ENCODE measurements around the gene POLR3B.

Gene POLR3B

DNA sequence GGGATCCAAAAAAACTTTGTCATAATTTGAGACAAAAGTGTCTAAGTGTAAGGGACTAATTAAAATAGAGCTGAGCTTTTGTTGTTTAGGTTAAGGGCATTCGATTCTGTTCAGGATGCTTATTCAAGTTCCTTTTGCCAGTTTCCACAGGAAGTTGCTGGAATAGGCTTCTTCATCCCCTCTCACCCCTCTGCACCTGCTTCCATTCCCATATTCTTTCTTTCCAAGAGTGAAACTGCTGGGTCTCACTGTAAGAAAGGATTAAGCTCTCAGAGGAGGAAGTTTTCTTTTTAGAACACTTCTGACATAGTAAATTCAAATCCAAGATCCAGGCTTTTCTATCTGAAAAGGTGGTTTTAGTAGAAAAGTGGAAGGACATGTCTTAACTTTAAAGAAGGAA lies 61.4 kb downstream of the POLR3B start:
- H3K9me3 Mint-ChIP-seq = no peaks in the 10 kb centered on the region
- no peaks in the 10 kb centered on the region for H3K27me3 Mint-ChIP-seq
- H3K36me3 Mint-ChIP-seq = peaks cover 63% of the 10 kb centered on the region
- no peak for ATAC-seq
- H3K27ac Mint-ChIP-seq = no peak overlapping the region
- no peaks in the 10 kb centered on the region for H3K4me1 Mint-ChIP-seq
- H3K4me3 Mint-ChIP-seq = no peak overlapping the region

DNA sequence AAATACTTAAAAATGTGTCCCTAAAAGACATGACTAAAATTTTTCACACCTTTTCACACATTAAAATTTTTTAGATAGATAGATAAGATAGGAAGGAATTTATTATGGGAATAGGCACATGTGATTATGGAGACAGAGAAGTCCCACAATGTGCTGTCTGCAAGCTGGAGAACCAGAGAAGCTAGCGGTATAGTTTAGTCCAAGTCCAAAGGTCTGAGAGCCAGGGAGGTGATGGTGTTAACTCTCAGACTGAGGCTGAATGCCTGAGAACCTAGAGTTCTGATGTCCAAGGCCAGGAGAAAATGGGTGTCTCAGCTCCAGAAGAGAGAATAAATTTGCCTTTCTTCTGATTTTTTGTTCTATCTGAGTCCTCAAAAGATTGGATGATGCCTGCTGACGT lies 65.7 kb downstream of the POLR3B start:
- no peak for ATAC-seq
- Mint-ChIP-seq H3K4me1 (no peaks in the 10 kb centered on the region), H3K4me3 (no peak overlapping the region), H3K27ac (no peak overlapping the region), H3K36me3 (peaks cover 38% of the 10 kb centered on the region), H3K9me3 (no peaks in the 10 kb centered on the region), H3K27me3 (no peaks in the 10 kb centered on the region)

DNA sequence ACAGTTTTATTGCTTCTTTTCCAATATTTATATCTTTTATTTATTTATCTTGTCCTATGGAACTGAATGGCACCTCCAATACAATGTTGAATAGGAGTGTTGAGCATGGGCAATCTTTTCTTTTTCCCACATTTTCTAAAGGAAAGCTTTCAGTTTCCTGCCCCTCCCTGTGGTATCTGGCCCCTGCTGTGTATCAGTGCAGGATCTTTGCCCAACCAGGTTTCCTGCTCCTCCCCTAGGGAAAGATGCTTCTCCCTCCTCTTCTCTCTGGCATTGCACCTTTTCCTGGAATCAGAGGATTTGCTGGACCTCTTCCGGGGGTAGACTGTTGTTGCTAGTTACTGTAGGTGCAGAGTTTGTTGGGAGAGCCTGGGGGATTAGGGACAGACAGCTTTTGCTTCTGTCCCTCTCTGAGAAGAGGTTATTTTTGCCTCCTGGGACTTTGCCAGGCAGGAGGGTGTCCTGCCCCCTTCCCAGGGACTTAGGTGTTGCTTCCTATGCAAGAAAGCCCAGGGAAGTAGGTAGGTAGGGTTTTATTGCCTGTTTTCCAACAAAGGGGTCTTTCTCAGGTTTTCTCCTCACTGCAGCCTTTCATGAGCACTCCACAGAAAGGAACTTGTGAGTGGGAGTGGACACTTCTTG lies 67.6 kb downstream of the POLR3B start:
- Mint-ChIP-seq H3K27me3 (no peaks in the 10 kb centered on the region), H3K4me1 (no peaks in the 10 kb centered on the region), H3K4me3 (no peak overlapping the region), H3K27ac (no peak overlapping the region), H3K9me3 (no peaks in the 10 kb centered on the region), H3K36me3 (peaks cover 42% of the 10 kb centered on the region)
- no peak for ATAC-seq

DNA sequence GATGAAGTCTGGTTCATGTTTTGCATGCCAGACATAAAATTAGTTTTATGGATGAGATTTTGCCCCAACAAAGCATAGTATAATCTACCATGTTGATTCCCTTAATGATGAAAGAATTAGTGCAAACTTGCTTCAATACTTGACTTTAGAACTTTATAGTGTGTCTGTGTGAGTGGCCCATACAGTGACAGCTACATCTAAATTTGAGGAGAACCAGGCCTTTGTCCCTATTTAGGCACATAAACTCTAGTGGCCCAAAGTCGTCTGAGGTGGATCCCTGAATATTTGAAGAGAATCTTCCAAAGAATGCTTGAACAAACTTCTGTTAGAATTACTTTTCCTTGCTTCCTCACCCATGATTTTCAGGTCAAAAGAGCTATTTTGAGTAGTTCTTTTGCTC lies 70.4 kb downstream of the POLR3B start:
- H3K27ac Mint-ChIP-seq = no peak overlapping the region
- peaks cover 39% of the 10 kb centered on the region for H3K36me3 Mint-ChIP-seq
- ATAC-seq = no peak
- no peaks in the 10 kb centered on the region for H3K27me3 Mint-ChIP-seq
- no peaks in the 10 kb centered on the region for H3K4me1 Mint-ChIP-seq
- no peak overlapping the region for H3K4me3 Mint-ChIP-seq
- H3K9me3 Mint-ChIP-seq = no peaks in the 10 kb centered on the region

DNA sequence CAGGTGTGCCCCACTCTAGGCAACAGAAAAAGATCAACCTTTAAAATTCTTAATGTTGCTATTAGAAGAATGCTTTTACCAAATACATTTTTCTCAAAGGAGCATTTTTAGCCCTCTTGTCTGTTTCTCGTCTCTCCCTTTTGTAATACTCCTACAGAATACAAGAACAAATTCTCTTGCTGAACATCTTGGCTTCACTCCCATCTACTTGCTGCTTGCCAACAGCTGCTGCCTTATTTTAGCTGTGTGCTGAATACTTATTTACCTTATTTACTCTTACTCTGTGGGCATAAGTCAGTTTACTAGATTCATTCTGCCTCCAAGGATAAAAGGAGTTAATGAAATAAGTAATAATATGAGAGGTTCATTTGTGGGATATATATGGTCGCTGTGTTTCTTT lies 70.8 kb downstream of the POLR3B start:
- ATAC-seq = no peak
- Mint-ChIP-seq H3K4me3 (no peak overlapping the region), H3K9me3 (no peaks in the 10 kb centered on the region), H3K36me3 (peaks cover 40% of the 10 kb centered on the region), H3K27ac (no peak overlapping the region), H3K27me3 (no peaks in the 10 kb centered on the region), H3K4me1 (no peaks in the 10 kb centered on the region)

DNA sequence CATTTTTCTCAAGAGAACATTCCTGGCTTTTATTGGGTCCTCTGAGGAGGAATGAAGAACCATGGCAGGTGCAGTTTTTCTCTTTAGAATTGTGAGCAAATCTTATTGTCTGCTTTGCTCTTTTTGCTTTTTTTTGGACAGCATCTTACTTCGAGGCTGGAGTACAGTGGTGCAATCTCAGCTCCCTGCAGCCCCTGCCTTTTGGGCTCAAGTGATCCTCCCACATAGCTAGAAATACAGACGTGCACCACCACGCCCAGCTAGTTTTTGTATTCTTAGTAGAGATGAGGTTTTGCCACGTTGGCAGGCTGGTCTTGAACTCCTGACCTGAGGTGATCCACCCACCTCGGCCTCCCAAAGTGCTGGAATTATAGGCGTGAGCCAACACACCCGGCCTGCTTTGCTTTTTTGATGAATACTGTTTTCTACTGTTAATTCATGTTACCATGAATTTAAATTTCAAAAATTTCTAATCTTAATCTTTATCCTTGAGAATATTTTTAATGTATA lies 71.5 kb downstream of the POLR3B start:
- Mint-ChIP-seq H3K4me1 (no peaks in the 10 kb centered on the region), H3K27me3 (no peaks in the 10 kb centered on the region), H3K36me3 (peaks cover 42% of the 10 kb centered on the region), H3K9me3 (no peaks in the 10 kb centered on the region), H3K4me3 (no peak overlapping the region), H3K27ac (no peak overlapping the region)
- ATAC-seq = no peak

DNA sequence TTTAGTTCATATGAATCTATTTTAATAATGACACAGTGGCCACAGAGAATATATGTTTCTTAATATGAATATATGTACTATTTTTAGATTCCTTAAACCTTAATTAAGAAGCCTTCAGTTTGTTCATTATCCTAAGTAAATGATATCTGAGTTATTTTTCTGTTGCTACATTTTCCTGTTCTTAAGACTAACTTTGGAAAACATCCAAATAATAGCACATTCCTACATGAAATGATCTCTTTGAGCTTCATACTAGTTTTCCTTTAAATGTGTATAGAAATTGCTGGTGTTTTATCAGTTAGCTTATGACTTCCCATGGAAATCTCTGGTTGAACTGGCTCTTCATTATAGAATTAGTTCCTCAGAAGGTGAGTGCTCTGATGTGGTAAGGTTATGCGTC lies 72.1 kb downstream of the POLR3B start:
- Mint-ChIP-seq H3K4me3 (no peak overlapping the region), H3K9me3 (no peaks in the 10 kb centered on the region), H3K27me3 (no peaks in the 10 kb centered on the region), H3K36me3 (peaks cover 47% of the 10 kb centered on the region), H3K27ac (no peak overlapping the region), H3K4me1 (no peaks in the 10 kb centered on the region)
- no peak for ATAC-seq

DNA sequence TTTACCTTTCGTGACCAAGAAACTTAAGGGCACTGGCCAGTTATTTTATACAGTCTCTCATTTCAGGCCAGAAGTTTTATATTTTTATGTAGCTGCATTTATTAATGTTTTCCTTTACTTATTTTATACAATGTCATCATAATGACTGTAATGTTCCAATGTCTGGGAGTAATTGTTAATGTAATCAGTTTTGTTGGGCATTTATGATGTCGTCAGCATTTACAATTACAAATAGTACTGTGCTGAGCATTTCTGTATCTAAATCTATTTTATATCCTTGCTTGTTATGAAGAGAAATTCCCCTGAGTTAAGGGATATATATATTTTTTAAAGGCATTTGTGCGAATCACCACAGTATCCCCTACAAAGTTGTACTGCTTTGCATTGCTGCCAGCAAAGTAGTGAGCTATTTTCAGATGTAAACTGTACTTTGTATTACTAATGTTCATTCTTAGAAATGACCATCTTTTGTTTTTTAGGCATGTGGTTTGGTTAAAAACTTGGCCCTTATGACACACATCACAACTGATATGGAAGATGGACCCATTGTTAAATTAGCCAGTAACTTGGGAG lies 74.4 kb downstream of the POLR3B start:
- Mint-ChIP-seq H3K27ac (no peak overlapping the region), H3K4me1 (no peaks in the 10 kb centered on the region), H3K9me3 (no peaks in the 10 kb centered on the region), H3K27me3 (no peaks in the 10 kb centered on the region), H3K36me3 (peaks cover 65% of the 10 kb centered on the region), H3K4me3 (no peak overlapping the region)
- ATAC-seq = no peak

DNA sequence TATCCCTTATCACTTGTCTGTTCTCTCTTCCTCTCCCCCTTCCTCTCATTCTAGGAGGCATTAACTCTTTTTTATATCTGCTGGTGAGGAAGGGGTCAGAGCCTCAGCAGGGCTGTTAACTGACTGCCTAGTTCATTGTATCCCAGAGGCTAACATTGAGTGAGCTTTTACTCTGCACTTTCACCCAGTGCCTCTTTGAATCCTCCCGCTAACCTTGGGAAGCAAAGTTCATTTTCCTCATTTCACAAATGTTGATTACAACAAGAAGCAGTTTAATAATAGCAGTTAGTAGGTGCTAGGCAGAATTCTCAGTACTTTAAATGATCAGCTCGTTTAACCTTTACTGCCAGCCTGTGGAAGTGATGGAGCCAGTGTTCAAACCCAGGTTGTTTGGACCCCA lies 75.5 kb downstream of the POLR3B start:
- Mint-ChIP-seq H3K27ac (no peak overlapping the region), H3K4me3 (no peak overlapping the region), H3K4me1 (no peaks in the 10 kb centered on the region), H3K36me3 (peaks cover 74% of the 10 kb centered on the region), H3K9me3 (peaks cover 3% of the 10 kb centered on the region), H3K27me3 (no peaks in the 10 kb centered on the region)
- no peak for ATAC-seq

DNA sequence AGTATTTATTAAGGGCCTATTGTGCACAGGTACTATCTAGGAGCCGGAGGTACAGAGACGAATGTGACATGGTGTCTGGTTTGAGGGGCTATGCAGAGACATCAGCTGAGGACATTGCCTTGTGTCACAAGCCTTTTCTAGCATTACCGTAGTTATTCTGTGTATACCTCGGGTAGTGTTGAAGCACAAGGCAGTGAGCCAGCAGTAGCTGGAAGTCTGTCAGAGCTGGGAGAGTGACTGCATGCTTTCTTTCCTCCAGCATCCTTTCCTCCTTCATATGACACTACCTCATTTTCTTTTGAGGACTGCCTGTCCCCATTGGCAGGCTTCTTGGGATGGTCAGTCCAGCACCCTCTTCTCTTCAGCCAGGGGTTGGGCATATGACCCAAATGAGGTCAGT lies 77.0 kb downstream of the POLR3B start:
- H3K27ac Mint-ChIP-seq = no peak overlapping the region
- ATAC-seq = no peak
- H3K36me3 Mint-ChIP-seq = peaks cover 69% of the 10 kb centered on the region
- no peak overlapping the region for H3K4me3 Mint-ChIP-seq
- H3K4me1 Mint-ChIP-seq = no peaks in the 10 kb centered on the region
- H3K27me3 Mint-ChIP-seq = no peaks in the 10 kb centered on the region
- peaks cover 3% of the 10 kb centered on the region for H3K9me3 Mint-ChIP-seq

DNA sequence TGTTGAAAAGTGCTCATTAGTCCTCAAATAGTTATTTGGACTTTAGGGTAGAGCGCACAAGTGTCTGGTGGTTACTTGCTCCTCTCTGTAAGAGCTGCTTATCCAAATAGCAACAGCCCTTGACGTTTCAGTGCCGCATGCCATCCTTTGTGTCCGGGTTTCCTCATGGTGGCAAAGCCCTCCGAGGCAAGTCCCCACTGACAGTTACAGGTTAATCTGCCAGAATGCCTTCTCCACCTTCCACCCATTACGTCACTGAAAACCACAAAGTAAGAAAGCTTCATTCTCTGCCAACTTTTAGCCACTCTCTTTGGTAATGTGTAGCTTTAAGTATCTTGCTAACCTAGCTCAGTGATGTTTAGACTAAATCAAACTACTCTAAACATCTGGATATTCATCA lies 78.6 kb downstream of the POLR3B start:
- H3K27ac Mint-ChIP-seq = no peak overlapping the region
- H3K4me3 Mint-ChIP-seq = no peak overlapping the region
- no peaks in the 10 kb centered on the region for H3K27me3 Mint-ChIP-seq
- no peaks in the 10 kb centered on the region for H3K4me1 Mint-ChIP-seq
- ATAC-seq = no peak
- peaks cover 75% of the 10 kb centered on the region for H3K36me3 Mint-ChIP-seq
- peaks cover 3% of the 10 kb centered on the region for H3K9me3 Mint-ChIP-seq

DNA sequence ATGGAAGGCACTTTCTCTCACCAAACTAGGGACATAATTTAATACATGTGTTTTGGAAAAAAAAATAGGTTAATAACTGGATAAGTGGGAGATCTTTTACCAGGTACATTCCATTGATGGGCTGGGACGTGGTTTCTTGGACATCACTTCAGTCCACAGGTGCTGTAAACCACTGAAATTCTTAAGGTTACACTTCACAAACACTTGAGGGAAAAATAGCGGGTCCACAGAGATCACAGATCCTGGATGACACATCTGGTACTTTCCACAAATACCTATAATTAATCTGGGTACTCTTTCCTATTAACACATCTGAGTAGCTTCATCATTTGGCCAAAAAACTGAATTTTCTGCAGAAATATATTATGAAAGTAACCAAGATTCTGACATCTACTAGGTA lies 85.0 kb downstream of the POLR3B start:
- H3K4me1 Mint-ChIP-seq = no peaks in the 10 kb centered on the region
- H3K4me3 Mint-ChIP-seq = no peak overlapping the region
- no peak overlapping the region for H3K27ac Mint-ChIP-seq
- ATAC-seq = no peak
- peaks cover 3% of the 10 kb centered on the region for H3K9me3 Mint-ChIP-seq
- no peaks in the 10 kb centered on the region for H3K27me3 Mint-ChIP-seq
- peaks cover 37% of the 10 kb centered on the region for H3K36me3 Mint-ChIP-seq

DNA sequence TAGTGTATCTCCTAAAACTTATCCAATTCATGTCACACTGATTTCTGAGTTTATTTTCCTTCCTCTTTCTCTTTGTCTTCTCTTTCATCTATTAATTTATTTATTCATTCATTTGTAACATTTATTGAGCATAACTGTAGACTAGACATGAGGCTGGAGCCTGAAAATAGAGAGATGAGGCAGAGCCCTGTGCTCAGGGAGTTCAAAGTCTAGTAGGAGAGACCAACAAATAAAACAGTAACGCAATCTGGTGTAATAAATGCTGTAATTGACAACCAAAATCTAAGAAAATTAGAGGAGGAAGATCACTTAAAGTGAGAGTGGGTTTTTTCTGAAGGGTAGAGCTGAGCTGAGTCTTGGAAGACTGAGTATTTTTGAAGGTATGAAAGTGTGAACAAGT lies 87.5 kb downstream of the POLR3B start:
- H3K4me1 Mint-ChIP-seq = no peaks in the 10 kb centered on the region
- ATAC-seq = no peak
- no peak overlapping the region for H3K27ac Mint-ChIP-seq
- no peaks in the 10 kb centered on the region for H3K27me3 Mint-ChIP-seq
- no peak overlapping the region for H3K4me3 Mint-ChIP-seq
- H3K9me3 Mint-ChIP-seq = no peaks in the 10 kb centered on the region
- peaks cover 45% of the 10 kb centered on the region for H3K36me3 Mint-ChIP-seq

DNA sequence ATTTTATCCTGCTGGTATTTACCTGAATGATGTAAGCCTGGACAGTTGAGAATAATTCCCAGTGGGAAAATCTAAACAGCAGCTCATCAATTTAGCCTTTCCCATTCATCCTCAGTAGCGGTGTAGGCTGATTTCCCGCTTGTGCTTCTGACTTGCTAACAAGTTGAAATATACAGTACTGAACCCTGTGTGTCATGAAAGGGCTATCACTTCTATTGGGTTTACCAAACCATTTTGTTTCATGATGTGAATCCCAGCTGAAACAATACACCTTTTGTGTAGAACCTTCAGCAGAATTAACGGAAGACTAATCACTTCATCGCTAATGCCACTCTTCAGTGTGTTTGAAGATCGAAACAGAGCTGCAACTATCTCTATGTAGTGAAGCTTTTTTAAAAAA lies 88.4 kb downstream of the POLR3B start:
- no peak overlapping the region for H3K27ac Mint-ChIP-seq
- no peaks in the 10 kb centered on the region for H3K27me3 Mint-ChIP-seq
- no peaks in the 10 kb centered on the region for H3K4me1 Mint-ChIP-seq
- peaks cover 36% of the 10 kb centered on the region for H3K36me3 Mint-ChIP-seq
- ATAC-seq = no peak
- no peaks in the 10 kb centered on the region for H3K9me3 Mint-ChIP-seq
- H3K4me3 Mint-ChIP-seq = no peak overlapping the region

DNA sequence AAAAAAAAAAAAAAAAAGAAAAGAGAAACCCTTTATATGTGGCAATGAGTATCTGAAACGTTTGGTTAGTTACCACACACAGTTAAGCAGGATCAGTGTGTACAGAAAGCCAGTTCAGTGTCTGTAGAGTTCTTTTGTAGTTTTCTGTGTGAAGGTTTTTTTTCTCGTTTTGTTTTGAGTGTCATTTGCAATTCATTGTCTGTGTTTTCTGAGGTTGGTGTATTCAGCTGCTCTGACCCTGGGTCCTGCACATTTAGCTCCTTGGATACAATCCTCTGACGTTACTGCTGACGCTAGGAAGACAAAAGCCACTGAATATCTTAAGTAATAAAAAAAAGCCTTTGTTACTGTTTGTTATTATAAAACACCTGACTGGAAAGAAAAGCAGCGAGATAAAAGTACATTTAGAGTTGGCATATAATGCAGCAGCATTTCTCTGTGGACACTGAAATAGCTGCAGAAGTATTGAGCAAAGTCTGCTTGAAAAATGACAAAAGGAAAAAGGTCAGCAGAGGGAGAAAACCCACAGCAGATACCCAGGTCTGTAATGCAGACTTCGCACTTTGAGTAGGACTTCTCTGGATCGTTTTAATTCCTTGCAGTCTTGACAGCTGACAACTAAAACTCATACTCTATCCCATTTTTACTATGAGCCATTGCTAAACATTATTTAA lies 89.0 kb downstream of the POLR3B start:
- Mint-ChIP-seq H3K36me3 (peaks cover 34% of the 10 kb centered on the region), H3K9me3 (no peaks in the 10 kb centered on the region), H3K4me1 (no peaks in the 10 kb centered on the region), H3K4me3 (no peak overlapping the region), H3K27me3 (no peaks in the 10 kb centered on the region), H3K27ac (no peak overlapping the region)
- no peak for ATAC-seq

DNA sequence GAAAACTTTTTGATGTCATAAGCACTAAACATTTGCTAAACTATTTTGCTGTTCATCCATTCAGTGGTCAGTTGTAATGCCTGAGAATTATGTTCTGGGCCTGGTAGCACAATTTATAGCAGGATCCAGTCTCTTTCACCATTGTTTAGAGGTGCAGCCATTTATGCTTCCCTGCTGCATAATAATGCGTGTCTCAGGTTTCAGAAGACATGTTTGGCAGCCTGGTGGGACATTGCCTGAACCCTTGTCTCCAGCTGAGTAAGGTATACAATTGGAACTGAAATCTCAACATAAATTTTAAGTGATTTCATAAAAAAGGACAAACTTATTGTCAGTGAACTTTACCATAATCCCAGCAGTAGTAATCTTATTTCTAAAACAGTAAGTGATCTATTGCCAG lies 94.8 kb downstream of the POLR3B start:
- ATAC-seq = no peak
- Mint-ChIP-seq H3K27me3 (no peaks in the 10 kb centered on the region), H3K36me3 (peaks cover 58% of the 10 kb centered on the region), H3K4me1 (peaks cover 5% of the 10 kb centered on the region), H3K4me3 (no peak overlapping the region), H3K9me3 (no peaks in the 10 kb centered on the region), H3K27ac (no peak overlapping the region)
